ENCODE data around the gene CAT. TPM values are rescaled to one million over a fixed set of nuclear protein-coding genes. Genes with fewer than 3 reads are reported as not detected.

The CAT gene
- 36.1 and 73.6 TPM in 2 replicates for total RNA-seq

DNA sequence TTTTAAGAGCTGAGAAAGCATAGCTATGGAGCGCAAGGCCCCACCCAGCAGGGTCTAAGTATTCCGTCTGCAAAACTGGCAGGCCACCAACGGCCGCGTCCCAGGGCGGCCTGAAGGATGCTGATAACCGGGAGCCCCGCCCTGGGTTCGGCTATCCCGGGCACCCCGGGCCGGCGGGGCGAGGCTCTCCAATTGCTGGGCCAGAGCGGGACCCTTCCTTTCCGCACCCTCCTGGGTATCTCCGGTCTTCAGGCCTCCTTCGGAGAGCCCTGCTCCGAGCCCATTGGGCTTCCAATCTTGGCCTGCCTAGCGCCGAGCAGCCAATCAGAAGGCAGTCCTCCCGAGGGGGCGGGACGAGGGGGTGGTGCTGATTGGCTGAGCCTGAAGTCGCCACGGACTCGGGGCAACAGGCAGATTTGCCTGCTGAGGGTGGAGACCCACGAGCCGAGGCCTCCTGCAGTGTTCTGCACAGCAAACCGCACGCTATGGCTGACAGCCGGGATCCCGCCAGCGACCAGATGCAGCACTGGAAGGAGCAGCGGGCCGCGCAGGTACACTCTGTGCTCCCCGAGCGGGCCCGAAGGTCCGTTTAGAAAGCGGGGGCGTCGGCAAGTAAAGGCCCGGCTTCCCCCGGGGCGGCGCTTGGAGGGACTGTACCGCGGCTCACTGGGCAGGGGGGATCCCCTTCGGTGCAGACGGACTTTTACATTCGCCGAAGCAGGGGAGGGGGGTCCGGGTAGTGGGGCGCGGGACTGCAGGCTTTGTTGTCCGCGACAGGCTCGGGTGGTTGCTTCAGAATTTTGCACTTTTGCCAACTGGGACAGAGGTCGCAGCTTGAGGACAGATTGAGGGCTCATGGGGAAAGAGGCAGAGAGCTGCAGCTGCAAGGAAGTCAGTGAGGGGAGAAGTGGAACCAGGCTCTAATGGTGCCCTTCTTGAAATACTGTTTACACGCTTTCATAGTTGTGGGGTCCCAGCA, at the start of gene CAT:
TSS of gene CAT (plus strand) at position 406 of the 979 bp plus-strand sequence. CDS start at position 486, 80 bp downstream.

GRCh38 chr11:34513682-34514449, 75.1 kb downstream of the CAT start, which contains the start of gene ELF5:
Gene ELF5 (minus strand): TSS chr11:34513794. CDS start chr11:34505749, 8,045 bp downstream.

Other genes with a start within 250 kb of the CAT start
- 0.15 and 0.97 TPM in 2 replicates for gene ABTB2, start 80.9 kb upstream of the CAT start, total RNA-seq
- not detected in 2 replicates for gene ELF5, start 74.9 kb downstream of the CAT start, total RNA-seq
- gene EHF, start 182.2 kb downstream of the CAT start, total RNA-seq, result 0.15 TPM in 1 of 2 replicates, not detected in the other

Measured in epithelial cell of umbilical artery (primary cell).